Right atrium auricular region (tissue), 2 donors: ENCODE results near the gene PSENEN. TPM values are rescaled to one million over a fixed set of nuclear protein-coding genes. Genes with fewer than 3 reads are reported as not detected.
"Not testable (repeated sequence)": the region's sequence is repeated elsewhere in the genome, so short reads cannot be mapped to it uniquely, and the experiment has no call there.

ENCODE experiments used
- DNase-seq: peaks from one replicate; pipeline ENCODE4 v3.0.0-alpha.2; 2019; ENCODE audit warnings: low spot score
- H3K27ac ChIP-seq, 2 donors: fragments of 200-600 bp; sonication (generic); 1 replicate in 1 of 2; 2 replicates in 1 of 2; pipeline ENCODE4 v1.5.1; 2016 to 2019
- H3K27me3 ChIP-seq, 2 donors: fragments of 200-600 bp; sonication (generic); one replicate each; pipeline versions ENCODE4 v1.5.1 to v1.6.0; 2017 to 2019
- H3K36me3 ChIP-seq: fragments of 200-600 bp; sonication (generic); one replicate; pipeline ENCODE4 v1.5.1; 2016
- H3K4me1 ChIP-seq, 2 donors: fragments of 200-600 bp; sonication (generic); one replicate each; pipeline versions ENCODE4 v1.5.1 to v1.6.0; 2017 to 2019
- H3K4me3 ChIP-seq, 2 donors: fragments of 200-600 bp; sonication (generic); 1 replicate in 1 of 2; 2 replicates in 1 of 2; pipeline ENCODE4 v1.5.1; 2017 to 2019; ENCODE audit warnings: mild to moderate bottlenecking in 1 of 2, moderate library complexity in 1 of 2
- H3K9me3 ChIP-seq, 2 donors: fragments of 200-600 bp; sonication (generic); one replicate each; pipeline ENCODE4 v1.5.1; 2019
- total RNA-seq, 2 donors: library from RNA; depleted of rRNA; stranded (reverse); fragments of >200 nt; gene quantifications; one replicate each; pipeline ENCODE4 v1.1.0, GENCODE V29; 2016
- TF ChIP-seq, protein P1 (sequence below), 2 donors: fragments of 200-600 bp; sonication (generic); IDR thresholded peaks; one replicate each; pipeline ENCODE4 v1.5.1; 2019; ENCODE audit warnings: antibody characterized with exemption in 2 of 2

The PSENEN gene
- total RNA-seq, 2 donors from 2014 or later = 26.1 to 35.0 TPM

DNA sequence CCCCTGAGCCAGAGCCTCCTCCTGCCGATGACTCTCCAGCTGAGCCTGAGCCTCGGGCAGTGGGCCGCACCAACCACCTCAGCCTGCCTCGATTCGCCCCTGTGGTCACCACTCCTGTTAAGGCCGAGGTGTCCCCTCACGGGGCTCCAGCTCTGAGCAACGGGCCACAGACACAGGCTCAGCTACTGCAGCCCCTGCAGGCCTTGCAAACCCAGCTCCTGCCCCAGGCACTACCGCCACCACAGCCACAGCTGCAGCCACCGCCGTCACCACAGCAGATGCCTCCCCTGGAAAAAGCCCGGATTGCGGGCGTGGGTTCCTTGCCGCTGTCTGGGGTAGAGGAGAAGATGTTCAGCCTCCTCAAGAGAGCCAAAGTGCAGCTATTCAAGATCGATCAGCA, 24.1 kb upstream of the PSENEN start:
- Histone ChIP-seq H3K9me3 (no peaks in the 10 kb centered on the region), H3K27me3 (no peaks in the 10 kb centered on the region), H3K4me3 (no peak overlapping the region)

DNA sequence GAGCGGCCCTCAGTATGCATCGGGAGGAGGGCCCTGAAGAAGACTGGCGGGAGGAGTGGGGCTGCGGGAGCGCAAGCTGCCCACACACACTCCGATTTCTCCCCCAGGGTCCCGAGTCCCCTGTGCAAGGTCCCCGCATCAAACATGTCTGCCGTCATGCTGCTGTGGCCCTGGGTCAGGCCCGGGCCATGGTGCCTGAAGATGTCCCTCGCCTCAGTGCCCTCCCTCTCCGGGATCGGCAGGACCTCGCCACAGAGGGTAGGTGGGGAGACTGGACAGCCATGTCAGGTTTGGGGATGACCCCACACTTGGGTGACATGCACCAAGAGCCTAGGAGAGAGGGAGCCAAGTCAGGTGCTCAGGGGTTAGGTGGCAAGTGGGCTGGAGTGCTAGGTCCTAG, 23.0 kb upstream of the PSENEN start:
- Histone ChIP-seq H3K27me3 (no peaks in the 10 kb centered on the region), H3K4me1 (peaks cover 0 to 17% of the 10 kb centered on the region in 2 donors), H3K9me3 (no peaks in the 10 kb centered on the region), H3K4me3 (no peak overlapping the region), H3K36me3 (peaks cover 72% of the 10 kb centered on the region), H3K27ac (no peak overlapping the region)
- TF ChIP-seq, protein P1, sequence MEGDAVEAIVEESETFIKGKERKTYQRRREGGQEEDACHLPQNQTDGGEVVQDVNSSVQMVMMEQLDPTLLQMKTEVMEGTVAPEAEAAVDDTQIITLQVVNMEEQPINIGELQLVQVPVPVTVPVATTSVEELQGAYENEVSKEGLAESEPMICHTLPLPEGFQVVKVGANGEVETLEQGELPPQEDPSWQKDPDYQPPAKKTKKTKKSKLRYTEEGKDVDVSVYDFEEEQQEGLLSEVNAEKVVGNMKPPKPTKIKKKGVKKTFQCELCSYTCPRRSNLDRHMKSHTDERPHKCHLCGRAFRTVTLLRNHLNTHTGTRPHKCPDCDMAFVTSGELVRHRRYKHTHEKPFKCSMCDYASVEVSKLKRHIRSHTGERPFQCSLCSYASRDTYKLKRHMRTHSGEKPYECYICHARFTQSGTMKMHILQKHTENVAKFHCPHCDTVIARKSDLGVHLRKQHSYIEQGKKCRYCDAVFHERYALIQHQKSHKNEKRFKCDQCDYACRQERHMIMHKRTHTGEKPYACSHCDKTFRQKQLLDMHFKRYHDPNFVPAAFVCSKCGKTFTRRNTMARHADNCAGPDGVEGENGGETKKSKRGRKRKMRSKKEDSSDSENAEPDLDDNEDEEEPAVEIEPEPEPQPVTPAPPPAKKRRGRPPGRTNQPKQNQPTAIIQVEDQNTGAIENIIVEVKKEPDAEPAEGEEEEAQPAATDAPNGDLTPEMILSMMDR (IDR thresholded peaks at IDR 0.05) = no peak
- no peak for DNase-seq

More for the DNA sequence above, 24.1 kb upstream of the PSENEN start:
- H3K27ac ChIP-seq = no peak overlapping the region
- TF ChIP-seq, protein P1 (IDR thresholded peaks at IDR 0.05) = no peak
- DNase-seq = no peak
- peaks cover 0 to 19% of the 10 kb centered on the region in 2 donors for H3K4me1 ChIP-seq
- peaks cover 63% of the 10 kb centered on the region for H3K36me3 ChIP-seq

DNA sequence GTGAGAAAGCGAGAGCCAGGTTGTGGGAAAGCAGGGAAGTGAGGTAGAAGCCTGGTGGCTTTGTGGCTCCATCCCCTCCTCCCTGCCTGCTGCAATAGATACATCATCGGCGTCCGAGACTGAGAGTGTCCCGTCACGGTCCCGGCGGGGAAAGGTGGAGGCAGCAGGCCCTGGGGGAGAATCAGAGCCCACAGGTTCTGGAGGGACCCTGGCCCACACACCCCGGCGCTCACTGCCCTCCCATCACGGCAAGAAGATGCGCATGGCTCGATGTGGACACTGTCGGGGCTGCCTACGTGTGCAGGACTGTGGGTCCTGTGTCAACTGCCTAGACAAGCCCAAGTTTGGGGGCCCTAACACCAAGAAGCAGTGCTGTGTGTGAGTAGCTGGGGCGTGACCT, 22.6 kb upstream of the PSENEN start:
- TF ChIP-seq, protein P1 (IDR thresholded peaks at IDR 0.05) = no peak
- Histone ChIP-seq H3K27me3 (no peaks in the 10 kb centered on the region), H3K9me3 (no peaks in the 10 kb centered on the region), H3K4me3 (no peak overlapping the region), H3K36me3 (peaks cover 77% of the 10 kb centered on the region), H3K27ac (no peak overlapping the region), H3K4me1 (peaks cover 0 to 17% of the 10 kb centered on the region in 2 donors)
- no peak for DNase-seq

DNA sequence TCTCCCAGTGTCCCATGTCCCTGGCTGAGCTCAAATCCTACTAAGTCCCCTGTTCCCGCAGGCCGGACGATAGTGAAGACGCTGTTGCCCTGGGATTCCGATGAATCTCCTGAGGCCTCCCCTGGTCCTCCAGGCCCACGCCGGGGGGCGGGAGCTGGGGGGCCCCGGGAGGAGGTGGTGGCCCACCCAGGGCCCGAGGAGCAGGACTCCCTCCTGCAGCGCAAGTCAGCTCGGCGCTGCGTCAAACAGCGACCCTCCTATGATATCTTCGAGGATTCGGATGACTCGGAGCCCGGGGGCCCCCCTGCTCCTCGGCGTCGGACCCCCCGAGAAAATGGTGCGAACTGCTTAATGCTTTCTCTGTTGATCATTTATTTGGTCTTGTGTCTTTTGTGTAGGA, 21.8 kb upstream of the PSENEN start:
- peaks cover 0 to 15% of the 10 kb centered on the region in 2 donors for H3K4me1 ChIP-seq
- DNase-seq = no peak
- no peaks in the 10 kb centered on the region for H3K27me3 ChIP-seq
- peaks cover 84% of the 10 kb centered on the region for H3K36me3 ChIP-seq
- TF ChIP-seq, protein P1 (IDR thresholded peaks at IDR 0.05) = no peak
- no peak overlapping the region for H3K4me3 ChIP-seq
- no peaks in the 10 kb centered on the region for H3K9me3 ChIP-seq
- no peak overlapping the region for H3K27ac ChIP-seq

DNA sequence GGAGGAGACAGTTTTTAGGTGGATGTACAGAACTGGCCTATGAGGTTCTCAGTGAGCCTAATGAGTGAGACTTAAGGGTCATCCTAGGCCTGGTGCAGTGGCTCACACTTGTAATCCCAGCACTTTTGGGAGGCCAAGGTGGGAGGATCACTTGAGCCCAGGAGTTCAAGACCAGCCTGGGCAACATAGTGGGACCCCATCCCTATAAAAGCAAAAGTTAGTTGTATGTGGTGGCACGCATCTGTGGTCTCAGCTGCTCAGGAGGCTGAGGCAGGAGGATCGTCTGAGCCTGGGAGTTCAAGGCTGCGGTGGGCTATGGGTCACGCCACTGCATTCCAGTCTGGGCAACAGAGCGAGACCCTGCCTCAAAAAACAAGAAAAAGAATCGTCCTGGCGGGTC, 21.3 kb upstream of the PSENEN start:
- not testable (repeated sequence) for DNase-seq, H3K9me3 ChIP-seq, H3K27me3 ChIP-seq, H3K4me3 ChIP-seq, H3K27ac ChIP-seq
- H3K36me3 ChIP-seq = peaks cover 89% of the 10 kb centered on the region
- peaks cover 0 to 10% of the 10 kb centered on the region in 2 donors for H3K4me1 ChIP-seq

DNA sequence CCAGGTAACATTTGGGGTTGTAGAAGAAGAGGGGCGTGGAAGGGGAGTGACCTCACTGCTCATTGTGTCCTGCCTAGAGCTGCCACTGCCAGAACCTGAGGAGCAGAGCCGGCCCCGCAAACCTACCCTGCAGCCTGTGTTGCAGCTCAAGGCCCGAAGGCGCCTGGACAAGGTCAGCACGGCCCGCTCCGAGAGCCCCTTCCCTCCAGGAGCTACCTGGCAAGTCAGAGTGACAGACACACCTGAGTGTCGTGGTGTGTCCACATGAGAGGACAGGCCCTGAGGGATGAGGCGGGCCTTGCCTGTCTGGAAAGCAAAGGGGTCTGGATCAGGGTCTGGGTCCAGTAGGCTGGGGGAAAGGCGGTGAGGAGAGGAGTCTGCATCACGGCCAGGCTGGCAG, 20.9 kb upstream of the PSENEN start:
- TF ChIP-seq, protein P1 (IDR thresholded peaks at IDR 0.05) = no peak
- Histone ChIP-seq H3K4me3 (no peak overlapping the region), H3K4me1 (peaks cover 0 to 6% of the 10 kb centered on the region in 2 donors), H3K27ac (no peak overlapping the region), H3K9me3 (no peaks in the 10 kb centered on the region), H3K36me3 (peaks cover 93% of the 10 kb centered on the region), H3K27me3 (no peaks in the 10 kb centered on the region)
- DNase-seq = no peak
